HL-60 (cell line): ENCODE measurements around the gene LSMEM2.

Experiments used
- CTCF ChIP-seq: IDR thresholded peaks from one replicate; pipeline ENCODE4 v1.5.1; 2011; ENCODE audit warnings: low read length, control low read depth, inconsistent platforms; ENCODE audit not compliant: insufficient read depth
- GABPA ChIP-seq: IDR thresholded peaks from 2 replicates; pipeline ENCODE4 v1.6.1; 2012; ENCODE audit warnings: low read depth
- POLR2AphosphoS5 ChIP-seq: IDR thresholded peaks from 2 replicates; pipeline ENCODE4 v1.6.1; 2012; ENCODE audit warnings: low read depth
- TF ChIP-seq, protein P1 (sequence below): IDR thresholded peaks from 2 replicates; pipeline ENCODE4 v1.6.1; 2012; ENCODE audit warnings: low read depth; ENCODE audit not compliant: insufficient replicate concordance

- TF ChIP-seq CTCF (no peak), POLR2AphosphoS5 (no peak), GABPA (no peak)
- TF ChIP-seq, protein P1, sequence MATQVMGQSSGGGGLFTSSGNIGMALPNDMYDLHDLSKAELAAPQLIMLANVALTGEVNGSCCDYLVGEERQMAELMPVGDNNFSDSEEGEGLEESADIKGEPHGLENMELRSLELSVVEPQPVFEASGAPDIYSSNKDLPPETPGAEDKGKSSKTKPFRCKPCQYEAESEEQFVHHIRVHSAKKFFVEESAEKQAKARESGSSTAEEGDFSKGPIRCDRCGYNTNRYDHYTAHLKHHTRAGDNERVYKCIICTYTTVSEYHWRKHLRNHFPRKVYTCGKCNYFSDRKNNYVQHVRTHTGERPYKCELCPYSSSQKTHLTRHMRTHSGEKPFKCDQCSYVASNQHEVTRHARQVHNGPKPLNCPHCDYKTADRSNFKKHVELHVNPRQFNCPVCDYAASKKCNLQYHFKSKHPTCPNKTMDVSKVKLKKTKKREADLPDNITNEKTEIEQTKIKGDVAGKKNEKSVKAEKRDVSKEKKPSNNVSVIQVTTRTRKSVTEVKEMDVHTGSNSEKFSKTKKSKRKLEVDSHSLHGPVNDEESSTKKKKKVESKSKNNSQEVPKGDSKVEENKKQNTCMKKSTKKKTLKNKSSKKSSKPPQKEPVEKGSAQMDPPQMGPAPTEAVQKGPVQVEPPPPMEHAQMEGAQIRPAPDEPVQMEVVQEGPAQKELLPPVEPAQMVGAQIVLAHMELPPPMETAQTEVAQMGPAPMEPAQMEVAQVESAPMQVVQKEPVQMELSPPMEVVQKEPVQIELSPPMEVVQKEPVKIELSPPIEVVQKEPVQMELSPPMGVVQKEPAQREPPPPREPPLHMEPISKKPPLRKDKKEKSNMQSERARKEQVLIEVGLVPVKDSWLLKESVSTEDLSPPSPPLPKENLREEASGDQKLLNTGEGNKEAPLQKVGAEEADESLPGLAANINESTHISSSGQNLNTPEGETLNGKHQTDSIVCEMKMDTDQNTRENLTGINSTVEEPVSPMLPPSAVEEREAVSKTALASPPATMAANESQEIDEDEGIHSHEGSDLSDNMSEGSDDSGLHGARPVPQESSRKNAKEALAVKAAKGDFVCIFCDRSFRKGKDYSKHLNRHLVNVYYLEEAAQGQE = no peak
Measured at GRCh38 chr3:50271314-50271936, 7.5 kb upstream of the LSMEM2 start.
